ENCODE data around the gene SEMA6D.

Gene SEMA6D

GRCh38 chr15:47794252-47794914 is 77.1 kb downstream of the SEMA6D start:
- no peak for DNase-seq

- no peak for DNase-seq
These were observed 78.6 kb downstream of the SEMA6D start for GRCh38 chr15:47795864-47796263.

- no peak for DNase-seq
These were observed 79.0 kb downstream of the SEMA6D start for GRCh38 chr15:47796339-47796738.

GRCh38 chr15:47796830-47797229 is 79.5 kb downstream of the SEMA6D start:
- no peak for DNase-seq

- no peak for DNase-seq
These were observed 84.2 kb downstream of the SEMA6D start for GRCh38 chr15:47801522-47801921.

- no peak for DNase-seq
These were observed 84.9 kb downstream of the SEMA6D start for GRCh38 chr15:47802216-47802615.

GRCh38 chr15:47803767-47804166 is 86.5 kb downstream of the SEMA6D start:
- no peak for DNase-seq

GRCh38 chr15:47804733-47805132 is 87.4 kb downstream of the SEMA6D start:
- no peak for DNase-seq

GRCh38 chr15:47806008-47806407 is 88.7 kb downstream of the SEMA6D start:
- DNase-seq: no peak

GRCh38 chr15:47811172-47811571 is 93.9 kb downstream of the SEMA6D start:
- no peak for DNase-seq

- DNase-seq: no peak
These were observed 95.2 kb downstream of the SEMA6D start for GRCh38 chr15:47812470-47812999.

- no peak for DNase-seq
These were observed 96.6 kb downstream of the SEMA6D start for GRCh38 chr15:47813748-47814384.

GRCh38 chr15:47814620-47815019 is 97.3 kb downstream of the SEMA6D start:
- DNase-seq: no peak

GRCh38 chr15:47817969-47818548 is 100.8 kb downstream of the SEMA6D start:
- DNase-seq: no peak

- no peak for DNase-seq
These were observed 101.9 kb downstream of the SEMA6D start for GRCh38 chr15:47819158-47819557.

- DNase-seq: no peak
These were observed 102.9 kb downstream of the SEMA6D start for GRCh38 chr15:47820057-47820746.

- no peak for DNase-seq
These were observed 103.5 kb downstream of the SEMA6D start for GRCh38 chr15:47820747-47821319.

- no peak for DNase-seq
These were observed 104.7 kb downstream of the SEMA6D start for GRCh38 chr15:47822048-47822447.
